Suprapubic skin (tissue), 4 donors: ENCODE measurements around the gene LNX2. TPM values are rescaled to one million over a fixed set of nuclear protein-coding genes. Genes with fewer than 3 reads are reported as not detected.

Source experiments
- DNase-seq, 2 donors: peaks; one replicate each; pipeline ENCODE4 v3.0.0-alpha.2; 2019; ENCODE audit warnings: low spot score in 2 of 2
- H3K27ac ChIP-seq: fragments of 200-600 bp; sonication (generic); one replicate; pipeline ENCODE4 v1.5.1; 2019
- H3K27me3 ChIP-seq: fragments of 200-600 bp; sonication (generic); one replicate; pipeline ENCODE4 v1.5.1; 2019
- H3K36me3 ChIP-seq: fragments of 200-600 bp; sonication (generic); one replicate; pipeline ENCODE4 v1.5.1; 2019
- H3K4me1 ChIP-seq: fragments of 200-600 bp; sonication (generic); one replicate; pipeline ENCODE4 v1.5.1; 2019
- H3K4me3 ChIP-seq: fragments of 200-600 bp; sonication (generic); one replicate; pipeline ENCODE4 v1.5.1; 2019; ENCODE audit warnings: mild to moderate bottlenecking
- H3K9me3 ChIP-seq: fragments of 200-600 bp; sonication (generic); one replicate; pipeline ENCODE4 v1.5.1; 2019
- EP300 ChIP-seq: sonication (generic); formaldehyde crosslinking; IDR thresholded peaks from one replicate; pipeline ENCODE4 v1.6.1; 2017; ENCODE audit warnings: antibody characterized with exemption
- POLR2A ChIP-seq, 2 donors: fragments of 450-650 bp; IDR thresholded peaks; one replicate each; pipeline ENCODE4 v1.6.1; 2017; ENCODE audit warnings: antibody characterized with exemption in 2 of 2, mild to moderate bottlenecking in 2 of 2, moderate library complexity in 2 of 2
- POLR2AphosphoS5 ChIP-seq, 3 donors: sonication (generic); formaldehyde crosslinking; IDR thresholded peaks; one replicate each; pipeline ENCODE4 v1.6.1; 2017; ENCODE audit warnings: antibody characterized with exemption in 3 of 3
- WGBS: methylation state at CpG from one replicate; pipeline ENCODE4 v1.1.5; 2018; 5-methylcytosine and 5-hydroxymethylcytosine counted together
- total RNA-seq, 4 donors: library from RNA; depleted of rRNA; stranded (reverse); fragments of >200 nt; gene quantifications; one replicate each; pipeline ENCODE4 v1.1.0, GENCODE V29; 2016
- TF ChIP-seq, protein P1 (sequence below), 2 donors: fragments of 200-600 bp in 1 of 2; fragments of 450-650 bp in 1 of 2; sonication (generic) in 1 of 2; IDR thresholded peaks; one replicate each; pipeline ENCODE4 v1.5.1; 2016 to 2019; ENCODE audit warnings: antibody characterized with exemption in 2 of 2, mild to moderate bottlenecking in 1 of 2, moderate library complexity in 1 of 2

The LNX2 gene
- total RNA-seq, 4 donors from 2014 or later: 11.2 to 15.9 (median 13.6) TPM

- TF ChIP-seq POLR2AphosphoS5 (IDR thresholded peaks at IDR 0.05) (no peak), EP300 (no peak), POLR2A (IDR thresholded peaks at IDR 0.05) (no peak)
- TF ChIP-seq, protein P1, sequence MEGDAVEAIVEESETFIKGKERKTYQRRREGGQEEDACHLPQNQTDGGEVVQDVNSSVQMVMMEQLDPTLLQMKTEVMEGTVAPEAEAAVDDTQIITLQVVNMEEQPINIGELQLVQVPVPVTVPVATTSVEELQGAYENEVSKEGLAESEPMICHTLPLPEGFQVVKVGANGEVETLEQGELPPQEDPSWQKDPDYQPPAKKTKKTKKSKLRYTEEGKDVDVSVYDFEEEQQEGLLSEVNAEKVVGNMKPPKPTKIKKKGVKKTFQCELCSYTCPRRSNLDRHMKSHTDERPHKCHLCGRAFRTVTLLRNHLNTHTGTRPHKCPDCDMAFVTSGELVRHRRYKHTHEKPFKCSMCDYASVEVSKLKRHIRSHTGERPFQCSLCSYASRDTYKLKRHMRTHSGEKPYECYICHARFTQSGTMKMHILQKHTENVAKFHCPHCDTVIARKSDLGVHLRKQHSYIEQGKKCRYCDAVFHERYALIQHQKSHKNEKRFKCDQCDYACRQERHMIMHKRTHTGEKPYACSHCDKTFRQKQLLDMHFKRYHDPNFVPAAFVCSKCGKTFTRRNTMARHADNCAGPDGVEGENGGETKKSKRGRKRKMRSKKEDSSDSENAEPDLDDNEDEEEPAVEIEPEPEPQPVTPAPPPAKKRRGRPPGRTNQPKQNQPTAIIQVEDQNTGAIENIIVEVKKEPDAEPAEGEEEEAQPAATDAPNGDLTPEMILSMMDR (IDR thresholded peaks at IDR 0.05): no peak
These were observed 31.9 kb downstream of the LNX2 start for GRCh38 chr13:27588405-27588804.

DNA sequence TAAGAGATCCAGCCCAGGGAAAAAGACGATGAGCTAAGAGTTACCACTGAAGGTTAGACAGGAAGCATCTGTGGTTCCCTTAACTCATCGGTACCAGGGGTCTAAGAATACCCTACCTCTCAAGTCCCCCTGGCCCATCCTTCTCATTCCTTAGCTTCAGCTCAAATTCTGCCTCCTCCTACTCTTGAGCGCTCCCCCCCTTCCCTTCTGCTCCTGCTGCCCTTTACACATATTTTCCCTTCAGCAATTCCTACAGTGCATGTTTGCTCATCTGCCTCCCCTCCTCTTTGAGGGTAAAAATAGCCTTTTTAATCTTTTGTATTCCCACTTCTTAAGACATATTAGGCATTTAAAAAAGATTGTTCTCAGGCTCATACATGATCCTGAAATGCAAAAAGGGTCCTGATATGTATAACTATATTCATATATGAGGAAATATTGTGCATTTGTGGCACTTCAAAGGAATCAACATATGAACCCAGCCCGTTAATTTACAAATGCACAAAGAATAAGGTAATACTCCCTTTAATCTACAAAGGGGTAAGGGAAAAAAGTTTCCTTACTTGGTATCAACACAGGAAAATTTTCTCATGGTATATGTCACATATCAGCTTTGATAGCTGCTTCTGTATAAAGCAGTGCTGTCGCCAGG is 33.1 kb downstream of the LNX2 start:
- Histone ChIP-seq H3K4me1 (peaks cover 4% of the 10 kb centered on the region), H3K9me3 (no peaks in the 10 kb centered on the region), H3K36me3 (no peaks in the 10 kb centered on the region), H3K27me3 (no peaks in the 10 kb centered on the region), H3K27ac (no peak overlapping the region), H3K4me3 (no peak overlapping the region)
- DNase-seq: no peak
- 52% methylated on average over 5 of the region's 5 CpGs for WGBS
- TF ChIP-seq POLR2AphosphoS5 (IDR thresholded peaks at IDR 0.05) (no peak), EP300 (no peak), POLR2A (IDR thresholded peaks at IDR 0.05) (no peak)
- TF ChIP-seq, protein P1 (IDR thresholded peaks at IDR 0.05): no peak

More at GRCh38 chr13:27588405-27588804, 31.9 kb downstream of the LNX2 start:
- no peak for DNase-seq
- Histone ChIP-seq H3K27me3 (no peaks in the 10 kb centered on the region), H3K4me1 (peaks cover 4% of the 10 kb centered on the region), H3K36me3 (no peaks in the 10 kb centered on the region), H3K27ac (no peak overlapping the region), H3K9me3 (no peaks in the 10 kb centered on the region), H3K4me3 (no peak overlapping the region)
- 98% methylated on average over 1 of the region's 1 CpG for WGBS

- Histone ChIP-seq H3K27me3 (no peaks in the 10 kb centered on the region), H3K9me3 (no peaks in the 10 kb centered on the region), H3K27ac (no peak overlapping the region), H3K36me3 (no peaks in the 10 kb centered on the region), H3K4me1 (peaks cover 8% of the 10 kb centered on the region), H3K4me3 (no peak overlapping the region)
- WGBS: 70% methylated on average over 4 of the region's 4 CpGs
- TF ChIP-seq POLR2A (IDR thresholded peaks at IDR 0.05) (no peak), EP300 (no peak), POLR2AphosphoS5 (IDR thresholded peaks at IDR 0.05) (no peak)
- TF ChIP-seq, protein P1 (IDR thresholded peaks at IDR 0.05): no peak
- no peak for DNase-seq
These were observed 36.7 kb downstream of the LNX2 start for GRCh38 chr13:27583645-27584044.

GRCh38 chr13:27578121-27579030 is 42.0 kb downstream of the LNX2 start:
- Histone ChIP-seq H3K27ac (no peak overlapping the region), H3K9me3 (no peaks in the 10 kb centered on the region), H3K36me3 (no peaks in the 10 kb centered on the region), H3K4me3 (no peak overlapping the region), H3K4me1 (peaks cover 4% of the 10 kb centered on the region), H3K27me3 (no peaks in the 10 kb centered on the region)
- TF ChIP-seq POLR2AphosphoS5 (IDR thresholded peaks at IDR 0.05) (no peak), EP300 (no peak), POLR2A (IDR thresholded peaks at IDR 0.05) (no peak)
- TF ChIP-seq, protein P1 (IDR thresholded peaks at IDR 0.05): no peak
- WGBS: 93% methylated on average over 6 of the region's 6 CpGs
- DNase-seq: no peak

- H3K27ac ChIP-seq: no peak overlapping the region
- H3K36me3 ChIP-seq: no peaks in the 10 kb centered on the region
- H3K4me1 ChIP-seq: peaks cover 4% of the 10 kb centered on the region
- TF ChIP-seq POLR2AphosphoS5 (IDR thresholded peaks at IDR 0.05) (no peak), EP300 (no peak), POLR2A (IDR thresholded peaks at IDR 0.05) (no peak)
- TF ChIP-seq, protein P1 (IDR thresholded peaks at IDR 0.05): no peak
- DNase-seq: no peak
- H3K9me3 ChIP-seq: no peaks in the 10 kb centered on the region
- H3K27me3 ChIP-seq: no peaks in the 10 kb centered on the region
- no peak overlapping the region for H3K4me3 ChIP-seq
- WGBS: 96% methylated on average over 1 of the region's 1 CpG
These were observed 45.7 kb downstream of the LNX2 start for GRCh38 chr13:27574661-27575060.
